Measurements from ENCODE around the gene SPOCK1.

Gene SPOCK1

DNA sequence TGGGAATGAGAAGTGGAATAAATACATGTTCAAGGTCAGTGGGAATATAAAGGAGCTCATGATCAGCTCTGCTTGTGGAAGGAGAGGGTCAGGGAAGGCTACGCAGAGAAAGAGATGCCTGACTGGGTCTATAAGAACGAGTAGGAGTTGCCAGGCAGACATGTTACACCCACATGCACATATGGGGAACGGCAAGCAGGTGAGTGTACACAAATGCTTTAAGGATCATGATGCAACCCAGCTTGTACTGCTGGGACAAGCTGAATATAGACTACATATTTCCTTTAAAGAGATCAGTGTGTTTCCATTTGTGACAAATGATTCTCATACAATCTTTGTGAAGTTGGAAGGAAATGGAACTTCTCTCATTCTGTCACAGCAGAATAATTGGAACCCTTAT lies 141.7 kb downstream of the SPOCK1 start:
- no peak for DNase-seq

DNA sequence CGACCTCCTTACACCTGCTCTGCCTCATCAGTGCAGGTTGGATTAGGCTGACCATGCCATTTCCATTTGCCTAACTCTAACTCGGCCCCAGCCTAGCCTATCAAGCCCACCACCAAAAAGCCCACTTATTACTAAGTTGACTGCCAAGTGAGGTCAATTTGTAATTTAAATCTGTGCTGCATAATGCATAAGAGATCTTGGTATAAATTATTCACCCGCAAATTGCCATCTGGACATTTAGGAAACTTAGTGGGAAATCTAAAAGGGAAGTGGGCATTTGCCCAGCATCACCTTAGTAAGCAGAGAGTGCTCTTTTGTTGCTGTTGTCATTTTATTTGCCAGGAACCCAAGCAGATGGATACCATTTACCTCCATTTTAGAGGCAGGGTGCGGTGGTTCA lies 143.0 kb downstream of the SPOCK1 start:
- no peak for DNase-seq

DNA sequence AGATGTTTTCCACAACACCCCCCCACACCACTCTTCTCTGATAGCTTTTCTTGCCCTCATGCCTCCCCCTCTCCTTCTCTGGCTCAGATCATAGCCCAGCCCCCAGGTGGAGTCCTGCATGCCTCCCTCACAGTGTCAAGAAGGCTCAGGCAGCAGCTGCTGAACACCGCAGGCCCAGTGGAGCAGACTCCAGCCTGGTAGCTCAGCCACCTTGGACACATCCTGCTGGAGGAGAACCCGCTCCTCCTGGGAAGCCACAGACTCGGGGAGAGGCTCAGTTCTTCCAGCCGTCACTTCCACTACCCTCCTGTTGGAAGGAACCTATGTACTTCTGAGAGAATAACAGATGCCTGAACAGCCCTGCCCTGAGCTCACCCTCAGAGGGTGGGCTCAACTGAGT lies 143.4 kb downstream of the SPOCK1 start:
- no peak for DNase-seq

DNA sequence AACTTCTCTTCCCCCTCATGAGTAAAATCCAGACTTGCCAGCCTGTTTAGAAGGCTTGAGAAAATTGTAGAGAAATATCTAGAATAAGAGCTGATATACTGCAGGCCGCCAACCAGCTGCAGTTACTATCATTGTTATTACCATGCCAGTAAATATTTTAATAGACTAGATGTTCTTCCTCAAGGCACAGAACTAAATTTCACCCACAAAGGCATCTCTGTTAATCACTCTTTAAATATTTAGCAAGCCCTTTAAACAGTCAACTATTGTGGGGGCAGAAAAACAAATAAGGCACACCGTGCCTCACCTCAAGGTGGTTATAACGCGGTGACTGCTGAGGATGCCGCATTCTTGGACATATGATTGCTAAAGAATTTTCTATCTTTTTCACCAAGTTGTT lies 147.0 kb downstream of the SPOCK1 start:
- DNase-seq: no peak

DNA sequence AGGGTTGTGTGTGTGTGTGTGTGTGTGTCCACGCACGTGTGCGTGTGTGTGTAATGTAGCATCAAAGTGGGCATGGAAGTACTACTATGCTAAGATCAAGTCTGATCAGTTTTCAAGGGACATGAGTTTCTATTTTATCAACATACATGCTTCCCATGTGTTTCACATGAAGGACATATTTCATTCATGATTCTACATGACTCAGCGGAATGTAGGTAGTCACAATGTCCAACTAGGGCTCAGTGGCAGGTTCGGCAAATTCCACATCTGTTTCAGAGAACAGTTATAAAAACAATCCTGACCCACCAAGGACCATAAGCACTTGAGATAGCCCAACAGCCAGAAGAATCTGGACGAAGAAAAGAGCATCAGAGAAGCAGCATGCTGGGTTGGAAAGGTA lies 148.3 kb downstream of the SPOCK1 start:
- no peak for DNase-seq

DNA sequence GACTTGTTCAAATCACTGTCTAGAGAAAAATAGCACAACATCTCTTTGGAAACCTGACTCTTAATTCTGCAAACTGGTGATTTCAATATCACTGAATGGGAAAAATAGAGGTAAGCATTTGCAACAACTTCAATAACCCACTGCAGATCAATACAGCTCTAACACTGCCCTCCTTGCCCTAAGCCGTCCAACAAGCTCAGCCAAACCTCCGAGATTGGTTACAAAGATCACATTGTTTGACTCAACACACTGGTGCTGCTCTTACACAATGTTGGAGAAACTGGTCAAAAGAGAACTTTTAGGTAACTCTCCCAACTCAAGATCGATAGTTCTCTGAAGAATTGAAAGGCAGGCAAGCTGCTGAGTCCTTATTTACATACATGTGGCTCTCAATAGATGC lies 150.4 kb downstream of the SPOCK1 start:
- DNase-seq: no peak

DNA sequence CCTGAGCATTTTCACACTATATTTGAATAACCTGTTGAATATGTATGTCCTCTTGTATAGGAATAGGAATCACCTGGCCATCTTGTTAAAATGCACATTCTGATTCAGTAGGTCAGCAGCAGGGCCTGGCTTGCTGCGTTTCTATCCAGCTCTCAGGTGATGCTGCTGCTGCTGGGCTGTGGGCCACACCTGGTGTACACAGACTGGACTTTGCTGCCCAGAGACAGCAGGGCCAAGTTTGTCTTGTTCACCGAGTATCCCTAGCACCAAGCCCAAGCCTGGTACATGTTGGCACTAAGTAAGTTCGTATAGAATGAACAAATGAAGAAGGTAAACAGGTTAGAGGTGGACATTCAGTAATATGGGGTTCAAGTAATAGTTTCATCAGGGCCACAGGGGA lies 151.3 kb downstream of the SPOCK1 start:
- no peak for DNase-seq

DNA sequence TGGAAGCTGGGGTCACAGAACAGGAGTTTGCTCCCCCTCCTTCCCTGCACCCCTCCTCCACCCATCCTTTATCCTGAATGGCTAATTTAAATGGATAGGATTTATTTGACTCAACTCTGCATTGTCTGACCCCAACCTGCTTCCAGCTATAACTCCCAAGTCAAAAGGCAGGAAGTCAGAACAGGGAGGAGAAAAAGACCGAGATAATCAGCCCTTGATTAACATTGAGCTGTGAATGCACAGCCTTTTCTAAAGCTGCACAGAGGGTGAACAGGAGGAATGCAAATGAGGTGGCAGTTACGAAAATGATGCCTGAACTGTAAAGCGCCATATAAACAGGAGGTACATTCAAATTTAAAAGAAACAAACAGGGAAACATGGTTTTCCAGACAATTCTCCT lies 152.8 kb downstream of the SPOCK1 start:
- no peak for DNase-seq

DNA sequence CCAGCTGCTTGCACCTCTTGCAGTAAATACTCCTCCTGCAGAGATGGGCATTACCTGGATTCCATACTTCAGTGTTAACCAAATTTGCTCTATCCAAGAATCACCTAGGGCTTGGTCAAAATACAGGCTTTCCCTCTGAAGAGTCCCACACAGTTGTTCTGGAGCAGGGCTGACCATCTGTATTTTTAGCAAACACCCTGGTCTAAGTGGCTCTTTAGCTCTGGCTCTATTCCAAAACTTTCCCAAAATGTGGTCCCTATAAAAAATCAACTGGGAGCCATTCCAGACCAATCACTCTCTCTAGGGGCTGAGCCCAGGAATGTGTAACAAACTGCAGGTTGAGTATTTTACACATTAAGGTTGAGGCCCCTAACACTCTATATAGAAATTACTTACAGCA lies 153.7 kb downstream of the SPOCK1 start:
- DNase-seq: no peak

DNA sequence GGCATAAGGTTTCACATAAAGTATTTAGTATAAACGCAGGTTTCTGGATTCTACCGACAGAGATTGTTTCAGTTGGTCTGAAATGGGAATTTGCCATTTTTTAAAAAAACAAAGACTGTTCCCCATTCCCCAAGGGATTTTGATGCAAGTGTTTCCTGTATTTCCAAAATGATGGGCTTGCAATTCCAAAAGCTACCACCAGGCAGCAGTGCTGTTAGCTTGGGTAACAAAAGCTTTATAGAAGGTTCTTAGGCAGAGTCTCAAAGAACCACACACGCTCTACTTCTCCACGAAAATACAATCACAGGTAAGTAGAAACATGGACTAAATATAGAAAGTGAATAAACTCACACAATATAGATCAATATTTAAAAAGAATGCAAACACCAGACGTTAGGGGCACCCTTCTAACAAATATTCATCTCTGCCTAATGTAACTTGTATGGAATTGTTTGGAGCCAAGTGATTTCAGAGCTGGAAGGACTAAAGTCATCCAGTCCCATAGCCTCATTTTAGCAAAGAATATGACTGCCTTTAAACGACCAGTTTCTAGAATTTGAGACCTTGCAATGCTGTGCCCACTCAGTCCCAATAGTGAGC lies 154.3 kb downstream of the SPOCK1 start:
- peak; percentile 80 for DNase-seq

DNA sequence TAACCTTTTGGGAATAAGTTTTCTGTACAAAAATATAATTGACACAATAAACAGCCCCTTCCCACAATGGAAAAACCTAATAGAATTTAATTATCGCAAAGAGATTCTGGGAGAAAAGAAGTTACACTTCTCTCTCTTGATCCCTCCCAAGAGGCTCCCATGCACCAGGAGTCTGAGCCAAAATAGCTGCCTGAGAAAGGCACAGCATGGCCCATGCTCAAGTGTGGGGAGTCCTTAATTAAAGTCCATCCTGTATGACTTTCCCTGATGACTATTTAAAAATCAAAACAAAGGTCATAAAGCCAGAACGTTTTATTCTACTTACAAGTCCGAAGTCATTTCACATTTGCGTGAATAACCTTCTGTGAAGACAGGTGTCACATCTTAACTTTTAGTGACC lies 155.1 kb downstream of the SPOCK1 start:
- no peak for DNase-seq

DNA sequence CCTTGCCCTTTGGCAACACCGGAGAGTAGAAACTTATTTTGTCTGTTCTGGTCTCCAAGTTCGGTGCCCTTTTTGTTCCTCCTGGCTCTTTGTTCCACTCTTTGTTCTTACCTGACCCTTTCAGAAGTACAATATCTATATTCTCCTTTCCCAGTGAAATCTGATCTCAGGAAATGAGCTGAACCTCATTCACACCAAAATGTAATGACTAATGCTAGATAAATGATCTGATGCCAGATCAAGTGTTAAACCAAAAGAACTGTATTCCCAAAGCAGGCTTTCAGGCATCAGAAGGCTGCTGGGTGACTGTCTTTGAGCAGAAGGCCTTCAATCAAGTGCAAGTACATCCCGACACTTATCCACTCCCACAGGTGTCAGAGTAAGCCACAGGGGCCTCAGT lies 156.4 kb downstream of the SPOCK1 start:
- DNase-seq: no peak

DNA sequence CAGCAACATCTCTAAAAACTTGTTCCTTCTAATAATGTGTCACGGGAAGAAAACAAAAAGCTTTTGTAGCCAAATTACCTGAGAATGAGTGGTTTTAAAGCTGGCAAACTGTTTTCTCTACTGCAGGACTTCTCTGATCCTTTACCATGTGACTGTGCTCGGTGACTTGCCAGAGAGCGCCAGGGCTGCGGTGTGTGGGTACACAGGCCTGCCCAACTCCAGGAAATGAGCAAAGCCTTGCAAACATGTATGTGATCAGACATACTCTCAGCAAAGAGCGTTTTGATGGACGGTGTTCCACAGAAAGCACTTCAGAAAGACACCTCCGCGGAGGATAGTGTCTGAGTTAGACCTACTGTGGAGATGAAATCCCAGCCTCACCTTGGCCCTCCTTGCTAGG lies 157.3 kb downstream of the SPOCK1 start:
- DNase-seq: no peak

DNA sequence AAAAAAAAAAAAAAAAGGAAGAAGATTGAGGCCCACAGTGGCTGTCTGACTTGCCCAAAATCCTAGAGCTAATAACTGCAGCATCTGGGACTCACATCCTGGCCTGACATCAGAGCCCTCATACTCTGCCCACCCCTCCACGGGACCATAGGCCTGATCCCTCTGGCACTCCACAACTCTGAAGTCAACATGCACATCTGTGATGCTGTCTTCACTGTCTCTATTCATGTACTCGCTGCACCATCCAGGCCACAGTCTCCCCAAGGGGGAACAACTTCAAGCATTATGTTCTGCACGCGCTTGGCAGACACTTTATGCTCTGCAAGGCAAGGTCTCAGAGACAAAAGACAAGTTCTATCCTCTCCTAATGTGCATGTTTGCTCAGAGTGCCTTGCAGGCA lies 158.2 kb downstream of the SPOCK1 start:
- no peak for DNase-seq

DNA sequence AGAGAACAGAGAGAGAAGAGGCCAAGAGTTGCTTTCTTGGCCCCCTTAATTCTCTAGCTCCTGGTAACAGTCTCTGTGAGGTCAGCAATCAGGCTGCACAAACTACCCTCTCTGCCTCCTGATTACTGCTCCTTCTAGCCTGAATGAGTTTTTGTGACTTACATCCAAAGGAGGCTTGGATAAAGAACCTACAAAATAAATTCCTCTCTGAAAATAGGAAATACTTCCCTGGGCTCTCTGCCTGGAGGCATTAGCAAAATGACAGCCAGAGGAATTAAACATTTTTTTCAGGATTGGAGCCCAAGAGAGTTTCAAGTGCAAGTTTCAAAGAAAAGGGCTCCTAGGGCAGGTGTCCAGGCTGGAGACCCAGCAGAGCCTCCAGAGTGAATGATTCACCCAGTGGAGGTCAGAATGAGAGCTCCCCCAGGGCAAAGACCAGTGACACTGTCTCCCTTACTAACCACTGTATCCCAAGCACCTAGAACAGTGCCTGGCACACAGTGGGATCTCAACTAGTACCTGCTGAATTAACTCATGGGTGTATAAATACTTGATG lies 162.5 kb downstream of the SPOCK1 start:
- no peak for DNase-seq

DNA sequence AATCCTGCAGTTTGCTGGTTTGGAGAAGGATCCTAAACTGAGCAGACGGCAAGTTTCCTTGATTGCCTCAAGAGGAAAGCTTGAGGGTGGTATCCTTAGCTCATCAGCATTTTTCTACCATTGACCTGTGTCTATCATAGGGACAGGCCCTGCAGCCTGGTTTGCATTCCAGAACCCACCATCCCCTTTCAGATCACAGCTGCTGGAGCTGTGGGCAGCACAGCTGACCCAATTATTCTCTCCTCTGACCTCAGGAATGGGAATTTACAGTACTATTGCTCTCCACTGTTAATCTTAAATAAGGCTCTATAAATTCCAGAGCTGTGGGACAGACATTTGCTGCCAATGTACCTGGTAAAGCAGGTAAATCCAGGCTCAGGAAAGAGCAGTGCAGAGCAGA lies 163.0 kb downstream of the SPOCK1 start:
- DNase-seq: no peak

DNA sequence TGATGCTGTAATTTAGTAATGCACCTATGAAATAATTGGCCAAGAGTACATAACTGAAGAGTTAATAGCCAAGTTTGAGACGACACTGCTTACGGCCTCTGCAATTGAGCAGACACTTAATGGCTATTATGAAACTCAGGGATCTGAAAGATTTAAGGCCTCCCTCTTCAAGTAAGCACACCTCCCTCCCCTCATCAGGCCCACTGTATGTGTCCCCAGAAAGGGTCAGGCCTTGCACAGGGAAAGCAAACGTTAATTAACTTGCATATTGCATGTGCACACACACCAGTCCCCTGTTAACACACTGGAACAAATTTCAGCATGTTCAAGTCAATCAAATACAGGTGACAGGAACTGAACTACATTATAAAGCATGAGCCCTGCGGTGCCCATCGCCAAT lies 163.6 kb downstream of the SPOCK1 start:
- no peak for DNase-seq

DNA sequence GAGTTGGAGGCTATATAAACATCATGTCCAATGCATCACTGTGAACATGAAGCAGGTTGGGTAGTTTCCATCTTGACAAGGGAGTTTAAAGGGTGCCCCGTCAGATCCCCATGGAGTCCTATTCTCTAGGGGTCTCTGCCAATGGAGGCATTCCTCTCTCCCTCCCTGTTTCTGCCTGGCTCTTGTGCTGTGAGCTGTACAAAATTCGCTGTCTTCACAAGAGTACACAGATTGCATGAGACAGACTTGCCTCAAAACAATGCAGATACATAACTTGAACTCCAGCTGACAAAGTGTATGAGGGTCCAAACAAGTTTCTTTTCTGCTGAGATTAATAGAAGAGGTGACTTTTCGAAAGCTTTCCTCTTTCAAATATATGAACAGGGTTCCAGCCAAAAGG lies 165.2 kb downstream of the SPOCK1 start:
- DNase-seq: no peak

DNA sequence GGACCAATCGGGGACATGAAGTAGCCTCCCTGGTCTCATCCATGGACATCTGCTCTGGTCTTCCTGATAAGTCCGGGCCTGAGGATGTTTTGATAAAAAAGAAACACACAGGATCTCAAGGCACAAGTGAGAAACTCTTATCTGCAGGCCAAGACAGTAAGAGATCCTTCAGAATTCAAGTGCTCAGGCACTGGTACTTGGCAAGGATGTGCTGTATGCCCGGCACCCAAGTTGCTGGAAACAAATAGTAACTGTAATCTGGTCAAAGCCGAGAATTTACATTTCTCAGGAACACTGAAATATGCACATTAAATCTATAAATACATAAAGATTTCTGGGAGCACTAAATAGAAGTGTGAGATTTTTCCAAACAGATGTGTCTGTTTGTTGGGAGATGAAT lies 165.7 kb downstream of the SPOCK1 start:
- DNase-seq: no peak

DNA sequence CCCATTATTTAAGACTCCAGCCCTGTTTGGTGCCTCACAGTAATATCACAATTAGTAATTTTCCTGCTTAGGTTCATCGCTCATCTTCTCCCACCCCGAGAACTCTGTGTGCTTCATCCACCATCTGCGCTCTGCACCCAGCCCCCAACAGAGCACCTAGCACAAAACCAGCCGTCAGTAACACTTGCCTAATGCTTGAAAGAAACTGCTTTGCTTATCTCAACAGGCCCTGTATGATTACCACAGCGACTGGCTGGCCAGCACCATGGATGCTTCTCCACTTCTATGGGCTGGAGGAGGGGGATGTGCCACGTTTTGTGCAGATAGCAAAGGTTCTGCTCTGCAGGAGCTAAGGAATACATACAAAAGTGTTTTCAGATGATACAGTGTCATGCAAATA lies 166.8 kb downstream of the SPOCK1 start:
- DNase-seq: no peak

DNA sequence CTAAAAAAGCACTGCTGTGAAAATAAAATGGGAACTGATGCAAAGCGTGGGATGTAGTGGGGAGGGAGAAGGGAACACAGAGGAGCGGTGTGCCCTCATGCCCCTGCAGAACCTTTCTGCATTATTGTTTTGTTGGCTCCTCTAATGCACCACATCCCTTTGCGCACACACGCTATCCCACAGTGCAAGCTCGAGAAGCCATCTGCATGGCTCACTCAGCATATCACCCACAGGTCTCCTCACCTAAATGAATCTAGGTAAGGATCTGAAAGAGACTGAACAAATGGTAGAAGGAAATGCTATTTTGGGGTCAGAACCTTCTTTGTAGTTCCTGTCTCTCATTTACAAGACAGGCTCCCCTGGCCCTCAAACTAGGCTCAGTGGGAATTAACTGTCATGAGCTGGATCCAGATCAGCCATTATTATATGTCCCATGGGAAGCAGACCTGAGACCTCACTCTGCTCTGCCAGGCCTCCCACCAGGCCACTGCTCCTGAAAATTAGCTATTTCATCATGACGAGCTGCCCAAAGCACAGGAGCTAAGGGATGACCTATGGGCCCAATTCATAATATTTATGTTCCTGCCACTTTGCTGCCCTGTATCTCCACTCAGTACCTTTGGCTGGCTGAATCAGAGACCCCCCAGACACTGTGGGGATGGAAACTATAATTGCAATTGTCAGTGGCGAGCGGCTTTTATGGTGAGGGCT lies 169.4 kb downstream of the SPOCK1 start:
- no peak for DNase-seq

DNA sequence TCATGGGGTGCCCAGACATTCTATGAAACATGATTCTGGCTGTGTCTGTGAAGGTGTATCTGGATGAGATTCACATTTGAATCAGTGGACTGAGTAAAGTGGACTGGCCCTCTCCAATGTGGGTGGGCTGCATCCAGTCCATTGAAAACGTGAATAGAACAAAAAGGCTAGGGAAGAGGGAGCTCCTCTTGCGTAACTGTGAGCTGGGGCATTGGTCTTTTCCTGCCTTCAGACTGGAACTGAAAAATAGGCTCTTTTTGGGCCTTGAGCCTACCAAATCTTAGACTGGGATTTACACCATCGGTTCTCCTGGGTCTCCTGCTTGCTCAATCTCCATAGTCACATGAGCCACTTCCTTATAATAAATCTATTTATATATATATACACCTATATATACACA lies 170.1 kb downstream of the SPOCK1 start:
- no peak for DNase-seq

DNA sequence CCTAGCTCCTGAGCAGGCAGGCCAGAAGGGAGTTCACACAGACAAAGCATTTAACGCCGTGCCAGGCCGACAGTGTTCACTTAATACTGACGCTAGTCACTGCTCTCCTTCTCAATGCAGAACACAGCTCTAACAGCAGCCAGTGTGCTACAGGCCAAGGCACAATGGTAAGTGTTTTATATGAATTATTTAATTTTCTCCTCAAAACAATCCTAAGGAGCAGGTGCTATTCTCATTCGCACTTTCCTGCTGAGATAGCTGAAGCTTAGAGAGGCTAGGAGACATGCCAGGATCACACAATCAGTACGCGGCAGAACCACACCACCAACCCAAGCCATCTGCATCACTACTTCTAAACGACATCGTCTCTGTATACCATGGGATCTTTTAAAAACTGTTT lies 170.7 kb downstream of the SPOCK1 start:
- no peak for DNase-seq

DNA sequence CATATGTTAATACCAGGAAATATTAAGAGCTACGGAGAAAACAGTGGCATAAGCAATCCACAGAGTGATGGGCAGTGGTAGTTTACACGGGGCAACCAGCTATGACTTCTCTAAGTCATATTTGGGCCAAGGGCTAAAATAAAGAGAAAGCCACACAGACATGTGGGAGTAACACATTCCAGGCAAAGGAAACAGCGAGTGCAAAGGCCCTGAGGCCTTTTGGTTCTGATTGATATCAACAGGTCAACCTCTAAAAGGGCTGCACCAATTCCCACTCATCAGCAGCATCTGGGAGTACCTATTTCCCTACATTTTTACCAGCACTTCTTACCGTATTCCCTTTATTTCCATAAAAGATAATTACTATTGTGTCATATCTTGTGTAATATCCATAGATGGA lies 173.4 kb downstream of the SPOCK1 start:
- DNase-seq: no peak
